HG03520 (cell line): ENCODE measurements around the gene ADAT3.
A peak's percentile ranks its signal among the peaks of the same experiment; 100 is the strongest.

Source experiments
- ATAC-seq: cut with Tn5 transposase; IDR thresholded peaks from one replicate; pipeline ENCODE4 v1.9.1; 2021; ENCODE audit warnings: mild to moderate bottlenecking, moderate library complexity; ENCODE audit not compliant: unreplicated experiment

The ADAT3 gene

GRCh38 chr19:1936916-1937610, 31.9 kb downstream of the ADAT3 start:
- ATAC-seq: no peak

- no peak for ATAC-seq
Observed at GRCh38 chr19:1938071-1938470, 32.9 kb downstream of the ADAT3 start.

GRCh38 chr19:1941146-1942077, 36.2 kb downstream of the ADAT3 start, which contains the start of gene CSNK1G2:
Gene CSNK1G2 (plus strand): TSS chr19:1941172. CDS start chr19:1969773, 28,601 bp downstream.
- peak; percentile 47 for ATAC-seq

GRCh38 chr19:1942078-1942933, 37.1 kb downstream of the ADAT3 start:
- no peak for ATAC-seq

- ATAC-seq: no peak
Observed at GRCh38 chr19:1942934-1943555, 37.8 kb downstream of the ADAT3 start.

- no peak for ATAC-seq
Observed at GRCh38 chr19:1943661-1944087, 38.5 kb downstream of the ADAT3 start.

GRCh38 chr19:1944088-1944915, 39.1 kb downstream of the ADAT3 start:
- ATAC-seq: no peak

- no peak for ATAC-seq
Observed at GRCh38 chr19:1944916-1945561, 39.8 kb downstream of the ADAT3 start.

- ATAC-seq: no peak
Observed at GRCh38 chr19:1945899-1946298, 40.7 kb downstream of the ADAT3 start.

- ATAC-seq: no peak
Observed at GRCh38 chr19:1947651-1948209, 42.5 kb downstream of the ADAT3 start.

GRCh38 chr19:1949304-1950101, 44.3 kb downstream of the ADAT3 start:
- no peak for ATAC-seq

- no peak for ATAC-seq
Observed at GRCh38 chr19:1950640-1951039, 45.4 kb downstream of the ADAT3 start.

- no peak for ATAC-seq
Observed at GRCh38 chr19:1952635-1953034, 47.4 kb downstream of the ADAT3 start.

- no peak for ATAC-seq
Observed at GRCh38 chr19:1953037-1953436, 47.8 kb downstream of the ADAT3 start.

- ATAC-seq: no peak
Observed at GRCh38 chr19:1953441-1954094, 48.4 kb downstream of the ADAT3 start.

GRCh38 chr19:1954532-1954933, 49.3 kb downstream of the ADAT3 start:
- ATAC-seq: no peak
